Nephron (organoid): ENCODE measurements around the gene NUPR1.

Source experiments
- H3K27ac Mint-ChIP-seq, 3 experiments: 2 replicates each; pipeline ENCODE4 v1.8.0; 2020; ENCODE audit warnings: mixed read lengths in 3 of 3, mild to moderate bottlenecking in 2 of 3, moderate library complexity in 1 of 3
- H3K27me3 Mint-ChIP-seq: 2 replicates; pipeline ENCODE4 v1.8.0; 2021; ENCODE audit warnings: low read depth, mild to moderate bottlenecking, moderate library complexity, mixed read lengths
- H3K36me3 Mint-ChIP-seq: 2 replicates; pipeline ENCODE4 v1.8.0; 2020; ENCODE audit warnings: low read depth, mixed read lengths
- H3K4me1 Mint-ChIP-seq: 2 replicates; pipeline ENCODE4 v1.8.0; 2020; ENCODE audit warnings: mixed read lengths
- H3K4me3 Mint-ChIP-seq, 3 experiments: 2 replicates each; pipeline ENCODE4 v1.8.0; 2020; ENCODE audit warnings: mild to moderate bottlenecking in 3 of 3, mixed read lengths in 3 of 3, moderate library complexity in 2 of 3
- H3K9me3 Mint-ChIP-seq: 2 replicates; pipeline ENCODE4 v1.8.0; 2020; ENCODE audit warnings: mixed read lengths
- CTCF ChIP-seq, 3 experiments: fragments of 200-600 bp; sonication (generic); IDR thresholded peaks; one replicate each; pipeline ENCODE4 v1.5.0; 2021; ENCODE audit warnings: antibody characterized with exemption in 3 of 3; ENCODE audit not compliant: unreplicated experiment in 3 of 3

NUPR1 gene

GRCh38 chr16:28498666-28499381 is 40.0 kb downstream of the NUPR1 start:
- Mint-ChIP-seq H3K27me3 (peaks cover 13% of the 10 kb centered on the region), H3K9me3 (no peaks in the 10 kb centered on the region), H3K27ac (no peak overlapping the region), H3K36me3 (no peaks in the 10 kb centered on the region), H3K4me3 (no peak overlapping the region), H3K4me1 (no peaks in the 10 kb centered on the region)
- no peak for TF ChIP-seq CTCF (IDR thresholded peaks at IDR 0.05; ENCODE audit: unreplicated experiment in 3 of 3)

- Mint-ChIP-seq H3K4me3 (no peak overlapping the region), H3K27ac (no peak overlapping the region), H3K9me3 (no peaks in the 10 kb centered on the region), H3K4me1 (no peaks in the 10 kb centered on the region), H3K36me3 (no peaks in the 10 kb centered on the region), H3K27me3 (peaks cover 8% of the 10 kb centered on the region)
- TF ChIP-seq CTCF (IDR thresholded peaks at IDR 0.05; ENCODE audit: unreplicated experiment in 3 of 3) = no peak
These were observed 40.7 kb downstream of the NUPR1 start for GRCh38 chr16:28497861-28498599.

GRCh38 chr16:28497386-28497785 is 41.4 kb downstream of the NUPR1 start:
- Mint-ChIP-seq H3K4me1 (no peaks in the 10 kb centered on the region), H3K27me3 (peaks cover 7% of the 10 kb centered on the region), H3K36me3 (no peaks in the 10 kb centered on the region), H3K27ac (no peak overlapping the region), H3K9me3 (no peaks in the 10 kb centered on the region), H3K4me3 (no peak overlapping the region)
- TF ChIP-seq CTCF (IDR thresholded peaks at IDR 0.05; ENCODE audit: unreplicated experiment in 3 of 3) = no peak

- Mint-ChIP-seq H3K36me3 (no peaks in the 10 kb centered on the region), H3K9me3 (no peaks in the 10 kb centered on the region), H3K27me3 (peaks cover 7% of the 10 kb centered on the region), H3K4me1 (no peaks in the 10 kb centered on the region), H3K27ac (peak overlapping the region in 1 of 3 experiments; percentile 18), H3K4me3 (no peak overlapping the region)
- no peak for TF ChIP-seq CTCF (IDR thresholded peaks at IDR 0.05; ENCODE audit: unreplicated experiment in 3 of 3)
These were observed 41.9 kb downstream of the NUPR1 start for GRCh38 chr16:28496844-28497243.

GRCh38 chr16:28495795-28496749 is 42.7 kb downstream of the NUPR1 start:
- H3K4me1 Mint-ChIP-seq = no peaks in the 10 kb centered on the region
- H3K4me3 Mint-ChIP-seq = no peak overlapping the region
- peaks cover 7% of the 10 kb centered on the region for H3K27me3 Mint-ChIP-seq
- no peaks in the 10 kb centered on the region for H3K9me3 Mint-ChIP-seq
- no peak overlapping the region for H3K27ac Mint-ChIP-seq
- TF ChIP-seq CTCF (IDR thresholded peaks at IDR 0.05; ENCODE audit: unreplicated experiment in 3 of 3) = no peak
- no peaks in the 10 kb centered on the region for H3K36me3 Mint-ChIP-seq
